A549 (cell line): ENCODE results near the gene SLC2A8. TPM values are rescaled to one million over a fixed set of nuclear protein-coding genes. Genes with fewer than 3 reads are reported as not detected.
A peak's percentile ranks its signal among the peaks of the same experiment; 100 is the strongest.

Experiments
- ATAC-seq, 2 experiments: fragments of 200-7000 bp in 1 of 2; fragments of >200 bp in 1 of 2; cut with Nextera tagmentation in 1 of 2; cut with Tn5 transposase in 1 of 2; 3 replicates each; pipeline versions ENCODE4 v1.8.0 to v1.9.1; 2018 to 2020; ENCODE audit warnings: mild to moderate bottlenecking in 1 of 2, moderate library complexity in 1 of 2
- CTCF ChIA-PET: fragments of 300-600 bp; sonication (Branson Sonifier 250); formaldehyde crosslinking; extraction: SDS; loops from one replicate; lab custom pipeline; 2021; ENCODE audit warnings: antibody characterized with exemption, inconsistent platforms; lab: Yijun Ruan, JAX
- POLR2A ChIA-PET: fragments of 350-600 bp; formaldehyde crosslinking; extraction: SDS; loops from one replicate; lab custom pipeline; 2021; ENCODE audit warnings: antibody characterized with exemption, inconsistent platforms; lab: Yijun Ruan, JAX
- DNase-seq, 2 experiments: peaks; one replicate each; pipeline versions ENCODE4 v3.0.0 to v3.0.0-alpha.2; 2011 to 2016; ENCODE audit warnings: low read depth in 1 of 2, low spot score in 1 of 2
- FAIRE-seq: peaks from 2 replicates; lab custom pipeline; 2011; peaks lifted over from hg19 to GRCh38; lab: Jason Lieb, UNC
- H3K27ac ChIP-seq, 2 experiments: fragments of >200 bp; sonication (Bioruptor Twin); formaldehyde crosslinking; 3 replicates each; pipeline ENCODE4 v1.5.1; 2016 to 2017
- H3K4me1 ChIP-seq: fragments of >200 bp; sonication (Bioruptor Twin); formaldehyde crosslinking; 3 replicates; pipeline ENCODE4 v1.6.1; 2016
- H3K4me2 ChIP-seq: fragments of >200 bp; sonication (Bioruptor Twin); formaldehyde crosslinking; 3 replicates; pipeline ENCODE4 v1.6.1; 2016
- H3K4me3 ChIP-seq: fragments of >200 bp; sonication (Bioruptor Twin); formaldehyde crosslinking; 3 replicates; pipeline ENCODE4 v1.5.1; 2016
- H3K9me3 ChIP-seq: fragments of >200 bp; sonication (Bioruptor Twin); formaldehyde crosslinking; 3 replicates; pipeline ENCODE4 v1.6.1; 2016
- ATOH8 ChIP-seq: fragments of 250-450 bp; sonication (Bioruptor Pico); IDR thresholded peaks from 2 replicates; pipeline ENCODE4 v1.5.0; 2020; ENCODE audit warnings: low read depth, mild to moderate bottlenecking, moderate library complexity
- BHLHE40 ChIP-seq: IDR thresholded peaks from 2 replicates; pipeline ENCODE4 v1.6.1; 2012; ENCODE audit warnings: low read depth, low read length, inconsistent platforms
- CBX2 ChIP-seq: fragments of 200-600 bp; sonication (generic); IDR thresholded peaks from 2 replicates; pipeline ENCODE4 v1.6.1; 2016; ENCODE audit warnings: low read depth, mild to moderate bottlenecking, borderline replicate concordance
- CHD4 ChIP-seq: fragments of 200-600 bp; sonication (generic); IDR thresholded peaks from 2 replicates; pipeline ENCODE4 v1.6.1; 2016; ENCODE audit warnings: antibody characterized with exemption, mild to moderate bottlenecking, borderline replicate concordance
- EHF ChIP-seq: fragments of 250-450 bp; sonication (Bioruptor Pico); IDR thresholded peaks from 2 replicates; pipeline ENCODE4 v1.5.0; 2020; ENCODE audit warnings: mild to moderate bottlenecking
- ESRRA ChIP-seq: fragments of 150-350 bp; IDR thresholded peaks from 2 replicates; pipeline ENCODE4 v1.6.1; 2014; ENCODE audit warnings: mild to moderate bottlenecking, low read length, borderline replicate concordance
- FOSB ChIP-seq: fragments of 250-450 bp; sonication (Bioruptor Pico); IDR thresholded peaks from 2 replicates; pipeline ENCODE4 v1.5.0; 2020; ENCODE audit warnings: mild to moderate bottlenecking, moderate library complexity
- FOXS1 ChIP-seq: fragments of 250-450 bp; sonication (Bioruptor Pico); IDR thresholded peaks from 2 replicates; pipeline ENCODE4 v1.5.0; 2020; ENCODE audit warnings: mild to moderate bottlenecking, moderate library complexity
- HOXB13 ChIP-seq: fragments of 250-450 bp; sonication (Bioruptor Pico); IDR thresholded peaks from 2 replicates; pipeline ENCODE4 v1.5.0; 2020; ENCODE audit warnings: low read depth, mild to moderate bottlenecking, moderate library complexity
- HOXB5 ChIP-seq: fragments of 250-450 bp; sonication (Bioruptor Pico); IDR thresholded peaks from 2 replicates; pipeline ENCODE4 v1.5.0; 2020; ENCODE audit warnings: mild to moderate bottlenecking, moderate library complexity
- KDM5A ChIP-seq: fragments of 200-600 bp; sonication (generic); IDR thresholded peaks from 2 replicates; pipeline ENCODE4 v1.6.1; 2016; ENCODE audit warnings: antibody characterized with exemption, mild to moderate bottlenecking
- MAFK ChIP-seq: fragments of 450-650 bp; IDR thresholded peaks from 2 replicates; pipeline ENCODE4 v1.6.1; 2014; ENCODE audit not compliant: partially characterized antibody
- MAZ ChIP-seq: fragments of 150-350 bp; IDR thresholded peaks from 2 replicates; pipeline ENCODE4 v1.6.1; 2014; ENCODE audit warnings: antibody characterized with exemption, low read depth, low read length, borderline replicate concordance
- NFE2L2 ChIP-seq: fragments of 150-350 bp; conservative IDR thresholded peaks from 2 replicates; pipeline ENCODE4 v1.6.1; 2014; ENCODE audit warnings: low read length
- POLR2A ChIP-seq: IDR thresholded peaks from 2 replicates; pipeline ENCODE4 v1.6.1; 2012; ENCODE audit warnings: mild to moderate bottlenecking, low read length
- POLR2AphosphoS2 ChIP-seq: conservative IDR thresholded peaks from 2 replicates; pipeline ENCODE4 v1.6.1; 2012; ENCODE audit warnings: low read length, improper control_type of control experiment, inconsistent platforms
- RNF2 ChIP-seq: fragments of 200-600 bp; sonication (generic); IDR thresholded peaks from 2 replicates; pipeline ENCODE4 v1.6.1; 2016; ENCODE audit warnings: low read depth, mild to moderate bottlenecking, antibody characterized with exemption, moderate library complexity, borderline replicate concordance
- TFCP2L1 ChIP-seq: fragments of 250-450 bp; sonication (Bioruptor Pico); IDR thresholded peaks from 2 replicates; pipeline ENCODE4 v1.5.0; 2021; ENCODE audit warnings: mild to moderate bottlenecking
- USF2 ChIP-seq: fragments of 450-650 bp; IDR thresholded peaks from 2 replicates; pipeline ENCODE4 v1.6.1; 2014; ENCODE audit warnings: antibody characterized with exemption
- ZSCAN20 ChIP-seq: fragments of 250-450 bp; sonication (Bioruptor Pico); IDR thresholded peaks from 2 replicates; pipeline ENCODE4 v1.8.0; 2022; ENCODE audit warnings: mild to moderate bottlenecking, moderate library complexity
- WGBS: methylation state at CpG from one replicate; pipeline ENCODE4 v1.1.6; 2017; ENCODE audit errors: missing lambda C conversion rate; 5-methylcytosine and 5-hydroxymethylcytosine counted together
- polyA plus RNA-seq, 4 experiments: library from polyadenylated mRNA; depleted of rRNA in 3 of 4; stranded (reverse); fragments of >200 nt; fragmentation: RNase III in 1 of 4; extraction: RNeasy Plus Mini Kit Qiagen cat#74134 plus additional on column Dnase treatment in 1 of 4; gene quantifications; 2 replicates in 3 of 4; 3 replicates in 1 of 4; pipeline ENCODE4 v1.2.3, GENCODE V29; 2011 to 2017
- TF ChIP-seq, protein P1 (sequence below): IDR thresholded peaks from 2 replicates; pipeline ENCODE4 v1.6.1; 2012
- TF ChIP-seq, protein P2 (sequence below): fragments of 150-350 bp; IDR thresholded peaks from 2 replicates; pipeline ENCODE4 v1.6.1; 2014; ENCODE audit warnings: low read depth, mild to moderate bottlenecking, low read length
- TF ChIP-seq, protein P3 (sequence below): IDR thresholded peaks from 2 replicates; pipeline ENCODE4 v1.6.1; 2012

Gene SLC2A8
- polyA plus RNA-seq, 2 of the 4 experiments (the other 2 are of a cell fraction), result 7.3 to 16.0 TPM

DNA sequence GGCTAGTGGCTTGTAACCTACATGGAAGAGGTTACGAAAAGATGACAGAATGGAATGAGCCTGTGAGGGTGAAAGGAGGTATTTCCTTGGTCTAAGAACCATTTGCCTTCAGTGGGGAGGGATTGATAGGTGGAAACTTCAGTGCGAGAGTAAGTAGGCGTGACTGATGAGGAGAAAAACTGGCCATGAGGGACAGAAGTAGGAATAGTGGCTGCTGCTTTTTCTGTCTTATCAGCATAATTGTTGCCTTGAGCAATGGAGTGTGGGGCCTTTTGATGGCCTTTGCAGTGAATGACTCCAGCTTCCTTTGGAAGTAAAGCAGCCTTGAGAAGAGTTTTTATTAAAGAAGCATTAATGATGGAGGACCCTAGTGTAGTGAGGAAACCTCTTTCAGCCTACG lies 18.2 kb downstream of the SLC2A8 start:
- no peak for ATAC-seq
- POLR2A ChIA-PET, result interaction anchor here (1.4 kb wide), 1 partner anchor 18 kb away, joined by 4 read pairs; the partner anchor contains the start of gene SLC2A8
- CTCF ChIA-PET, result interaction anchor here (0.7 to 1.5 kb wide), 6 partner anchors 9 to 475 kb away, joined by 3 to 4 read pairs (median 3); partner anchors contain the start of gene ZNF79
- no peak for TF ChIP-seq RNF2
- no peak for TF ChIP-seq TFCP2L1 (CRISPR knock-in tag)
- TF ChIP-seq POLR2A, result no peak
- TF ChIP-seq ATOH8 (CRISPR knock-in tag), result no peak
- TF ChIP-seq MAFK, result peak; percentile 92
- TF ChIP-seq BHLHE40, result no peak
- no peak for TF ChIP-seq ZSCAN20 (CRISPR knock-in tag)
- TF ChIP-seq EHF, result no peak
- TF ChIP-seq, protein P1, sequence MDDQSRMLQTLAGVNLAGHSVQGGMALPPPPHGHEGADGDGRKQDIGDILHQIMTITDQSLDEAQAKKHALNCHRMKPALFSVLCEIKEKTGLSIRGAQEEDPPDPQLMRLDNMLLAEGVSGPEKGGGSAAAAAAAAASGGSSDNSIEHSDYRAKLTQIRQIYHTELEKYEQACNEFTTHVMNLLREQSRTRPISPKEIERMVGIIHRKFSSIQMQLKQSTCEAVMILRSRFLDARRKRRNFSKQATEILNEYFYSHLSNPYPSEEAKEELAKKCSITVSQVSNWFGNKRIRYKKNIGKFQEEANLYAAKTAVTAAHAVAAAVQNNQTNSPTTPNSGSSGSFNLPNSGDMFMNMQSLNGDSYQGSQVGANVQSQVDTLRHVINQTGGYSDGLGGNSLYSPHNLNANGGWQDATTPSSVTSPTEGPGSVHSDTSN, result no peak
- TF ChIP-seq, all 56 proteins: peak for 1
- DNase-seq, result no peak
- H3K4me1 ChIP-seq, result peaks cover 23% of the 10 kb centered on the region
- no peak overlapping the region for H3K4me3 ChIP-seq
- H3K4me2 ChIP-seq, result no peak overlapping the region
- H3K27ac ChIP-seq, result no peak overlapping the region
- no peaks in the 10 kb centered on the region for H3K9me3 ChIP-seq
- 90% methylated on average over 4 of the region's 4 CpGs for WGBS
- no peak for FAIRE-seq

GRCh38 chr9:127415657-127416056 lies 18.7 kb downstream of the SLC2A8 start:
- WGBS, result 95% methylated on average over 1 of the region's 1 CpG

GRCh38 chr9:127417131-127418036 lies 20.4 kb downstream of the SLC2A8 start:
- no peak overlapping the region for H3K4me3 ChIP-seq
- 0 out of 6 replicates have a peak overlapping the region, but pooled peaks of 1 of the 2 experiments have one; percentile 1 for H3K27ac ChIP-seq
- DNase-seq (peak in 1 of 2 experiments; percentile 29), ATAC-seq (peak; percentile 51 to 63; a peak in 5 of 6 replicates)
- TF ChIP-seq KDM5A, result no peak
- no peak for TF ChIP-seq FOSB (CRISPR knock-in tag)
- no peak for TF ChIP-seq ESRRA
- TF ChIP-seq FOXS1 (CRISPR knock-in tag), result no peak
- TF ChIP-seq, protein P2, sequence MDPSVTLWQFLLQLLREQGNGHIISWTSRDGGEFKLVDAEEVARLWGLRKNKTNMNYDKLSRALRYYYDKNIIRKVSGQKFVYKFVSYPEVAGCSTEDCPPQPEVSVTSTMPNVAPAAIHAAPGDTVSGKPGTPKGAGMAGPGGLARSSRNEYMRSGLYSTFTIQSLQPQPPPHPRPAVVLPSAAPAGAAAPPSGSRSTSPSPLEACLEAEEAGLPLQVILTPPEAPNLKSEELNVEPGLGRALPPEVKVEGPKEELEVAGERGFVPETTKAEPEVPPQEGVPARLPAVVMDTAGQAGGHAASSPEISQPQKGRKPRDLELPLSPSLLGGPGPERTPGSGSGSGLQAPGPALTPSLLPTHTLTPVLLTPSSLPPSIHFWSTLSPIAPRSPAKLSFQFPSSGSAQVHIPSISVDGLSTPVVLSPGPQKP, result no peak
- TF ChIP-seq, protein P3, sequence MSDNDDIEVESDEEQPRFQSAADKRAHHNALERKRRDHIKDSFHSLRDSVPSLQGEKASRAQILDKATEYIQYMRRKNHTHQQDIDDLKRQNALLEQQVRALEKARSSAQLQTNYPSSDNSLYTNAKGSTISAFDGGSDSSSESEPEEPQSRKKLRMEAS, result no peak
- TF ChIP-seq HOXB13, result no peak
- no peak for TF ChIP-seq MAZ
- no peak for TF ChIP-seq USF2
- TF ChIP-seq POLR2AphosphoS2, result no peak
- TF ChIP-seq HOXB5, result no peak
- no peak for TF ChIP-seq NFE2L2
- no peak for TF ChIP-seq CHD4
- TF ChIP-seq POLR2A, result no peak
- TF ChIP-seq, all 56 proteins: peak for 0
- H3K9me3 ChIP-seq, result no peaks in the 10 kb centered on the region
- POLR2A ChIA-PET, result interaction anchor here (0.5 to 0.6 kb wide), 2 partner anchors 12 to 172 kb away, joined by 3 read pairs; no protein-coding TSS in a partner anchor
- H3K4me2 ChIP-seq, result peak overlapping the region; percentile 26; the same call in 1 of the 3 replicates
- WGBS, result 79% methylated on average over 13 of the region's 15 CpGs
- CTCF ChIA-PET, result interaction anchor here (0.6 to 1.8 kb wide), 11 partner anchors 10 to 477 kb away, joined by 3 to 9 read pairs (median 3); no protein-coding TSS in a partner anchor
- peaks cover 23% of the 10 kb centered on the region for H3K4me1 ChIP-seq
- no peak for FAIRE-seq

More at GRCh38 chr9:127415657-127416056, 18.7 kb downstream of the SLC2A8 start:
- ATAC-seq (no peak), DNase-seq (no peak), FAIRE-seq (no peak)
- ChIA-PET POLR2A (interaction anchor here (1.4 kb wide), 1 partner anchor 19 kb away, joined by 4 read pairs; the partner anchor contains the start of gene SLC2A8), CTCF (interaction anchor here (0.7 to 1.5 kb wide), 6 partner anchors 8 to 475 kb away, joined by 3 to 4 read pairs (median 3); partner anchors contain the start of gene ZNF79)
- Histone ChIP-seq H3K4me2 (no peak overlapping the region), H3K27ac (no peak overlapping the region), H3K4me1 (peaks cover 23% of the 10 kb centered on the region), H3K4me3 (no peak overlapping the region), H3K9me3 (no peaks in the 10 kb centered on the region)
- TF ChIP-seq CBX2, result no peak
- no peak for TF ChIP-seq HOXB5
